Measurements from ENCODE around the gene SLC22A31.

Gene SLC22A31

GRCh38 chr16:89150981-89151380 lies 49.4 kb downstream of the SLC22A31 start:
- DNase-seq (ENCODE audit: low read depth in 2 of 2) = no peak

GRCh38 chr16:89150090-89150835 lies 50.1 kb downstream of the SLC22A31 start:
- no peak for DNase-seq (ENCODE audit: low read depth in 2 of 2)

GRCh38 chr16:89149386-89149785 lies 51.0 kb downstream of the SLC22A31 start:
- DNase-seq (ENCODE audit: low read depth in 2 of 2) = no peak

GRCh38 chr16:89147085-89147817 lies 53.1 kb downstream of the SLC22A31 start:
- DNase-seq (ENCODE audit: low read depth in 2 of 2) = no peak

GRCh38 chr16:89146211-89147005 lies 53.9 kb downstream of the SLC22A31 start:
- DNase-seq (ENCODE audit: low read depth in 2 of 2) = no peak

Data from stimulated activated CD8-positive, alpha-beta memory T cell treated with anti-CD3 and anti-CD28 coated beads, Interleukin-15, amount 100 ng/mL, for 48 hours (primary cell).